Mucosa of descending colon (tissue), 3 donors: ENCODE results near the gene CHN2. TPM values are rescaled to one million over a fixed set of nuclear protein-coding genes. Genes with fewer than 3 reads are reported as not detected.
A peak's percentile ranks its signal among the peaks of the same experiment; 100 is the strongest.

Experiments used
- ATAC-seq: fragments of 200-7000 bp; cut with Tn5 transposase; one replicate; pipeline ENCODE4 v1.9.1; 2020; ENCODE audit warnings: mild to moderate bottlenecking, moderate library complexity
- DNase-seq, 3 donors: peaks; one replicate each; pipeline ENCODE4 v3.0.0-alpha.2; 2020
- H3K36me3 ChIP-seq: fragments of 200-600 bp; one replicate; pipeline ENCODE4 v1.8.0; 2021; ENCODE audit warnings: low read depth, mild to moderate bottlenecking
- H3K4me1 ChIP-seq: fragments of 200-600 bp; one replicate; pipeline ENCODE4 v1.8.0; 2021; ENCODE audit warnings: low read depth, mild to moderate bottlenecking
- H3K4me3 ChIP-seq: fragments of 200-600 bp; one replicate; pipeline ENCODE4 v1.8.0; 2021; ENCODE audit warnings: mild to moderate bottlenecking
- H3K9me3 ChIP-seq: fragments of 200-600 bp; one replicate; pipeline ENCODE4 v1.8.0; 2021; ENCODE audit warnings: mild to moderate bottlenecking
- CTCF ChIP-seq: fragments of 200-600 bp; IDR thresholded peaks from one replicate; pipeline ENCODE4 v1.8.0; 2022; ENCODE audit warnings: antibody characterized with exemption, mild to moderate bottlenecking
- intact Hi-C, 2 donors: fragments of 100-400 bp; cut with DNase I in 1 of 2; cut with micrococcal nuclease in 1 of 2; formaldehyde crosslinking; loops; one replicate each; pipeline versions ENCODE4 v1.11.0 to v1.11.1; 2022; cut with DNase I, micrococcal nuclease
- total RNA-seq, 3 donors: library from RNA; stranded (reverse); fragmentation: NEBNext Ultra II Directional in 2 of 3; extraction: Animal tissue kit (Norgen Biotek cat#: 25700) in 2 of 3; gene quantifications; one replicate each; pipeline versions ENCODE4 v1.2.1 to v1.2.4, GENCODE V29; 2021 to 2023
- donor health status: DM: no; HTN: no; CAD: no; lungs with moderate emphysema.
- donor health status: DM: no; HTN: no; CAD: no.
- donor health status: DM: no; HTN: yes; CAD: no.

CHN2 gene
- total RNA-seq, 3 donors from 2014 or later, result 18.7 to 41.5 (median 27.6) TPM

- Histone ChIP-seq H3K36me3 (no peaks in the 10 kb centered on the region), H3K4me3 (no peak overlapping the region), H3K9me3 (no peaks in the 10 kb centered on the region), H3K4me1 (no peaks in the 10 kb centered on the region)
- no peak for TF ChIP-seq CTCF
- no peak for ATAC-seq
- DNase-seq, result no peak
- intact Hi-C loops, result no loop called here
Measured at GRCh38 chr7:29315892-29316270, 121.3 kb downstream of the CHN2 start.

- intact Hi-C loops, result no loop called here
- no peaks in the 10 kb centered on the region for H3K4me1 ChIP-seq
- ATAC-seq (no peak), DNase-seq (no peak)
- no peak for TF ChIP-seq CTCF
- H3K4me3 ChIP-seq, result no peak overlapping the region
- H3K36me3 ChIP-seq, result no peaks in the 10 kb centered on the region
- no peaks in the 10 kb centered on the region for H3K9me3 ChIP-seq
Measured at GRCh38 chr7:29316926-29317325, 122.4 kb downstream of the CHN2 start.

- no peak for TF ChIP-seq CTCF
- ATAC-seq (no peak), DNase-seq (no peak)
- no peaks in the 10 kb centered on the region for H3K9me3 ChIP-seq
- no peak overlapping the region for H3K4me3 ChIP-seq
- H3K36me3 ChIP-seq, result no peaks in the 10 kb centered on the region
- no peaks in the 10 kb centered on the region for H3K4me1 ChIP-seq
- intact Hi-C loops, result no loop called here
Measured at GRCh38 chr7:29318853-29319718, 124.5 kb downstream of the CHN2 start.

GRCh38 chr7:29319719-29320521 lies 125.3 kb downstream of the CHN2 start:
- Histone ChIP-seq H3K4me3 (no peak overlapping the region), H3K4me1 (no peaks in the 10 kb centered on the region), H3K9me3 (no peaks in the 10 kb centered on the region), H3K36me3 (no peaks in the 10 kb centered on the region)
- DNase-seq, result no peak
- peak; percentile 51 for ATAC-seq
- intact Hi-C loops, result no loop called here
- TF ChIP-seq CTCF, result no peak

GRCh38 chr7:29320577-29320976 lies 126.0 kb downstream of the CHN2 start:
- no peaks in the 10 kb centered on the region for H3K9me3 ChIP-seq
- intact Hi-C loops, result no loop called here
- H3K4me3 ChIP-seq, result no peak overlapping the region
- H3K36me3 ChIP-seq, result no peaks in the 10 kb centered on the region
- no peaks in the 10 kb centered on the region for H3K4me1 ChIP-seq
- ATAC-seq, result no peak
- no peak for TF ChIP-seq CTCF
- no peak for DNase-seq
